H9 (cell line): Measurements from ENCODE around the gene DNTT. TPM values are rescaled to one million over a fixed set of nuclear protein-coding genes. Genes with fewer than 3 reads are reported as not detected.

ENCODE experiments used
- DNase-seq: peaks from one replicate; pipeline ENCODE4 v3.0.0-alpha.2; 2017
- H2AFZ ChIP-seq: one replicate; pipeline ENCODE4 v1.6.1; 2013; ENCODE audit warnings: mild to moderate bottlenecking, low read length, control low read depth, moderate library complexity
- H2AK5ac ChIP-seq: 2 replicates; pipeline ENCODE4 v1.6.1; 2013; ENCODE audit warnings: low read length, control low read depth, mixed read lengths; ENCODE audit not compliant: insufficient read length
- H2BK120ac ChIP-seq: one replicate; pipeline ENCODE4 v1.6.1; 2013; ENCODE audit warnings: low read depth, mild to moderate bottlenecking, low read length, control low read depth, inconsistent platforms; ENCODE audit not compliant: poor library complexity, severe bottlenecking
- H2BK12ac ChIP-seq: 2 replicates; pipeline ENCODE4 v1.6.1; 2013; ENCODE audit warnings: low read length, control low read depth, mixed read lengths, low read depth; ENCODE audit not compliant: insufficient read length
- H2BK15ac ChIP-seq: 2 replicates; pipeline ENCODE4 v1.6.1; 2013; ENCODE audit warnings: low read depth, low read length, control low read depth
- H2BK20ac ChIP-seq: one replicate; pipeline ENCODE4 v1.6.1; 2013; ENCODE audit warnings: low read depth, mild to moderate bottlenecking, low read length, control low read depth, inconsistent platforms; ENCODE audit not compliant: poor library complexity, severe bottlenecking
- H2BK5ac ChIP-seq: 2 replicates; pipeline ENCODE4 v1.6.1; 2013; ENCODE audit warnings: low read length, control low read depth, mixed read lengths; ENCODE audit not compliant: insufficient read length
- H3K14ac ChIP-seq: 2 replicates; pipeline ENCODE4 v1.6.1; 2013; ENCODE audit warnings: low read length, control low read depth; ENCODE audit not compliant: insufficient read depth
- H3K18ac ChIP-seq: 2 replicates; pipeline ENCODE4 v1.6.1; 2013; ENCODE audit warnings: low read depth, mild to moderate bottlenecking, mixed read lengths, low read length, control low read depth; ENCODE audit not compliant: insufficient read length
- H3K23ac ChIP-seq: 2 replicates; pipeline ENCODE4 v1.6.1; 2013; ENCODE audit warnings: low read length, control low read depth, mixed read lengths, low read depth; ENCODE audit not compliant: insufficient read length
- H3K23me2 ChIP-seq: 2 replicates; pipeline ENCODE4 v1.6.1; 2013; ENCODE audit warnings: low read depth, mild to moderate bottlenecking, mixed read lengths, low read length, control low read depth; ENCODE audit not compliant: insufficient read length, poor library complexity, severe bottlenecking
- H3K27ac ChIP-seq: 2 replicates; pipeline ENCODE4 v1.5.1; 2013; ENCODE audit warnings: low read length, control low read depth, mixed read lengths, low read depth; ENCODE audit not compliant: insufficient read length
- H3K27me3 ChIP-seq: 2 replicates; pipeline ENCODE4 v1.6.1; 2013; ENCODE audit warnings: low read length, control low read depth, inconsistent platforms; ENCODE audit not compliant: insufficient read depth
- H3K4ac ChIP-seq: 2 replicates; pipeline ENCODE4 v1.6.1; 2013; ENCODE audit warnings: low read depth, mild to moderate bottlenecking, control low read depth, inconsistent platforms, low read length, moderate library complexity
- H3K4me1 ChIP-seq: 2 replicates; pipeline ENCODE4 v1.6.1; 2013; ENCODE audit warnings: low read length, control low read depth, inconsistent platforms; ENCODE audit not compliant: insufficient read depth
- H3K4me2 ChIP-seq: 2 replicates; pipeline ENCODE4 v1.6.1; 2013; ENCODE audit warnings: low read length, control low read depth, mixed read lengths; ENCODE audit not compliant: insufficient read length, insufficient read depth
- H3K56ac ChIP-seq: 2 replicates; pipeline ENCODE4 v1.6.1; 2013; ENCODE audit warnings: low read depth, mild to moderate bottlenecking, mixed read lengths, low read length, control low read depth; ENCODE audit not compliant: insufficient read length
- H3K79me1 ChIP-seq: 2 replicates; pipeline ENCODE4 v1.6.1; 2013; ENCODE audit warnings: low read depth, mild to moderate bottlenecking, moderate library complexity, low read length, control low read depth, inconsistent platforms; ENCODE audit not compliant: insufficient read depth, poor library complexity, severe bottlenecking
- H3K79me2 ChIP-seq: 2 replicates; pipeline ENCODE4 v1.6.1; 2013; ENCODE audit warnings: low read length, control low read depth, inconsistent platforms; ENCODE audit not compliant: insufficient read depth
- H3K9ac ChIP-seq: 2 replicates; pipeline ENCODE4 v1.6.1; 2013; ENCODE audit warnings: low read length, control low read depth, mixed read lengths; ENCODE audit not compliant: insufficient read length; ENCODE audit errors: extremely low read depth
- H3K9me3 ChIP-seq: one replicate; pipeline ENCODE4 v1.6.1; 2013; ENCODE audit warnings: low read depth, low read length, inconsistent platforms; ENCODE audit not compliant: control insufficient read depth
- H3T11ph ChIP-seq: one replicate; pipeline ENCODE4 v1.6.1; 2013; ENCODE audit warnings: mild to moderate bottlenecking, low read length, control low read depth, inconsistent platforms
- H4K20me1 ChIP-seq: one replicate; pipeline ENCODE4 v1.6.1; 2013; ENCODE audit not compliant: control insufficient read depth, insufficient read length, insufficient read depth
- H4K5ac ChIP-seq: 2 replicates; pipeline ENCODE4 v1.6.1; 2013; ENCODE audit warnings: low read depth, mild to moderate bottlenecking, mixed read lengths, low read length, control low read depth; ENCODE audit not compliant: insufficient read length
- H4K8ac ChIP-seq: replicated peaks from 2 replicates; pipeline ENCODE4 v1.6.1; 2013; ENCODE audit warnings: low read length, control low read depth, mixed read lengths, low read depth; ENCODE audit not compliant: insufficient read length
- H4K91ac ChIP-seq: 2 replicates; pipeline ENCODE4 v1.6.1; 2013; ENCODE audit warnings: low read depth, mild to moderate bottlenecking, moderate library complexity, mixed read lengths, low read length, control low read depth; ENCODE audit not compliant: insufficient read length
- H3K27ac Mint-ChIP-seq, 3 experiments: 2 replicates in 2 of 3; 3 replicates in 1 of 3; pipeline ENCODE4 v1.8.0; 2020 to 2021; ENCODE audit warnings: mixed read lengths in 3 of 3, mild to moderate bottlenecking in 1 of 3, moderate library complexity in 1 of 3
- H3K27me3 Mint-ChIP-seq: 2 replicates; pipeline ENCODE4 v1.8.0; 2021; ENCODE audit warnings: low read depth, mild to moderate bottlenecking, moderate library complexity, mixed read lengths
- H3K36me3 Mint-ChIP-seq, 3 experiments: 2 replicates in 2 of 3; 3 replicates in 1 of 3; pipeline ENCODE4 v1.8.0; 2020 to 2021; ENCODE audit warnings: low read depth in 3 of 3, mixed read lengths in 3 of 3; ENCODE audit not compliant: insufficient read depth in 1 of 3
- H3K4me1 Mint-ChIP-seq, 2 experiments: 2 replicates each; pipeline ENCODE4 v1.8.0; 2020; ENCODE audit warnings: mixed read lengths in 2 of 2
- H3K4me3 Mint-ChIP-seq, 2 experiments: 2 replicates in 1 of 2; 3 replicates in 1 of 2; pipeline ENCODE4 v1.8.0; 2020 to 2021; ENCODE audit warnings: mild to moderate bottlenecking in 2 of 2, mixed read lengths in 2 of 2, moderate library complexity in 1 of 2
- H3K9me3 Mint-ChIP-seq, 2 experiments: 2 replicates in 1 of 2; 3 replicates in 1 of 2; pipeline ENCODE4 v1.8.0; 2020; ENCODE audit warnings: mild to moderate bottlenecking in 2 of 2, mixed read lengths in 2 of 2, moderate library complexity in 1 of 2
- CTCF ChIP-seq: fragments of 200-600 bp; sonication (generic); conservative IDR thresholded peaks from 3 replicates; pipeline ENCODE4 v1.8.0; 2021; ENCODE audit warnings: antibody characterized with exemption, mild to moderate bottlenecking
- WGBS: extraction: QIAGEN DNeasy Blood & Tissue Kit; methylation state at CpG from one replicate; pipeline ENCODE4 v1.1.7; 2013; ENCODE audit warnings: missing lambda C conversion rate, low lambda C conversion rate, mixed read lengths; ENCODE audit not compliant: insufficient read length; ENCODE audit errors: extremely low coverage; 5-methylcytosine and 5-hydroxymethylcytosine counted together
- total RNA-seq: library from RNA; stranded (reverse); gene quantifications from 2 replicates; pipeline ENCODE4 v1.2.1, GENCODE V29; 2021

DNTT gene
- total RNA-seq, 1 experiment from 2014 or later: not detected

GRCh38 chr10:96288151-96288621 lies 16.0 kb upstream of the DNTT start:
- Histone ChIP-seq H4K8ac (no peak overlapping the region), H3K9me3 (no peaks in the 10 kb centered on the region), H3K27me3 (no peaks in the 10 kb centered on the region), H3K79me1 (no peaks in the 10 kb centered on the region), H3K9ac (no peak overlapping the region), H3K18ac (no peak overlapping the region), H3K4me2 (no peak overlapping the region), H4K5ac (no peak overlapping the region), H3T11ph (no peak overlapping the region), H2BK120ac (no peak overlapping the region), H3K23ac (no peak overlapping the region), H3K4ac (no peak overlapping the region), H4K20me1 (no peaks in the 10 kb centered on the region), H2BK20ac (no peak overlapping the region), H2BK5ac (no peak overlapping the region), H3K4me1 (peaks cover 3% of the 10 kb centered on the region), H3K14ac (no peak overlapping the region), H3K27ac (no peak overlapping the region), H2AFZ (no peak overlapping the region), H2BK15ac (no peak overlapping the region), H2AK5ac (no peak overlapping the region), H3K23me2 (no peaks in the 10 kb centered on the region), H3K56ac (no peak overlapping the region), H4K91ac (no peak overlapping the region), H2BK12ac (no peak overlapping the region), H3K79me2 (no peaks in the 10 kb centered on the region)
- Mint-ChIP-seq H3K27ac (no peak overlapping the region), H3K27me3 (no peaks in the 10 kb centered on the region), H3K4me1 (peaks cover 10 to 21% of the 10 kb centered on the region in 2 experiments), H3K9me3 (no peaks in the 10 kb centered on the region), H3K36me3 (no peaks in the 10 kb centered on the region), H3K4me3 (no peak overlapping the region)
- no peak for TF ChIP-seq CTCF
- whole genome bisulfite sequencing: no CpG with 5 or more reads among the region's 5 CpGs
- no peak for DNase-seq
